ENCODE results near the gene C12orf75.
A peak's percentile ranks its signal among the peaks of the same experiment; 100 is the strongest.
"Not testable (repeated sequence)": the region's sequence is repeated elsewhere in the genome, so short reads cannot be mapped to it uniquely, and the experiment has no call there.

C12orf75 gene

GRCh38 chr12:105330283-105330930 lies at the start of gene C12orf75:
TSS of gene C12orf75 (plus strand) at chr12:105330691. CDS start at chr12:105330892, 201 bp downstream.
- DNase-seq (ENCODE audit: low spot score), result peak; percentile 93

- DNase-seq (ENCODE audit: low spot score), result no peak
These were observed 49.4 kb upstream of the C12orf75 start for GRCh38 chr12:105280966-105281693.

GRCh38 chr12:105281694-105282049 lies 48.8 kb upstream of the C12orf75 start:
- no peak for DNase-seq (ENCODE audit: low spot score)

GRCh38 chr12:105285378-105285777 lies 45.1 kb upstream of the C12orf75 start:
- no peak for DNase-seq (ENCODE audit: low spot score)

- no peak for DNase-seq (ENCODE audit: low spot score)
These were observed 43.1 kb upstream of the C12orf75 start for GRCh38 chr12:105287408-105287807.

GRCh38 chr12:105288311-105288996 lies 42.0 kb upstream of the C12orf75 start:
- DNase-seq (ENCODE audit: low spot score), result no peak

GRCh38 chr12:105289114-105289904 lies 41.2 kb upstream of the C12orf75 start:
- DNase-seq (ENCODE audit: low spot score), result no peak

- no peak for DNase-seq (ENCODE audit: low spot score)
These were observed 39.0 kb upstream of the C12orf75 start for GRCh38 chr12:105291531-105291930.

- no peak for DNase-seq (ENCODE audit: low spot score)
These were observed 37.8 kb upstream of the C12orf75 start for GRCh38 chr12:105292705-105293104.

GRCh38 chr12:105293187-105293586 lies 37.3 kb upstream of the C12orf75 start:
- DNase-seq (ENCODE audit: low spot score), result no peak

- DNase-seq (ENCODE audit: low spot score), result no peak
These were observed 36.3 kb upstream of the C12orf75 start for GRCh38 chr12:105294161-105294560.

- DNase-seq (ENCODE audit: low spot score), result no peak
These were observed 35.5 kb upstream of the C12orf75 start for GRCh38 chr12:105294886-105295479.

- no peak for DNase-seq (ENCODE audit: low spot score)
These were observed 34.1 kb upstream of the C12orf75 start for GRCh38 chr12:105296116-105297089.

GRCh38 chr12:105300883-105301282 lies 29.6 kb upstream of the C12orf75 start:
- DNase-seq (ENCODE audit: low spot score), result no peak

- DNase-seq (ENCODE audit: low spot score), result no peak
These were observed 28.8 kb upstream of the C12orf75 start for GRCh38 chr12:105301696-105302095.

- DNase-seq (ENCODE audit: low spot score), result not testable (repeated sequence)
These were observed 27.5 kb upstream of the C12orf75 start for GRCh38 chr12:105302986-105303385.

GRCh38 chr12:105304626-105305025 lies 25.9 kb upstream of the C12orf75 start:
- not testable (repeated sequence) for DNase-seq (ENCODE audit: low spot score)

- DNase-seq (ENCODE audit: low spot score), result not testable (repeated sequence)
These were observed 22.7 kb upstream of the C12orf75 start for GRCh38 chr12:105307601-105308314.

GRCh38 chr12:105308839-105309238 lies 21.7 kb upstream of the C12orf75 start:
- not testable (repeated sequence) for DNase-seq (ENCODE audit: low spot score)

- DNase-seq (ENCODE audit: low spot score), result not testable (repeated sequence)
These were observed 21.1 kb upstream of the C12orf75 start for GRCh38 chr12:105309384-105309783.
